Natural killer cell (primary cell): ENCODE measurements around the gene TXNRD1. TPM values are rescaled to one million over a fixed set of nuclear protein-coding genes. Genes with fewer than 3 reads are reported as not detected.
"Not testable (repeated sequence)": the region's sequence is repeated elsewhere in the genome, so short reads cannot be mapped to it uniquely, and the experiment has no call there.

Source experiments
- ATAC-seq, 3 donors: fragments of 150-1000 bp in 2 of 3; fragments of 200-7000 bp in 1 of 3; cut with Tn5 transposase; 1 replicate in 1 of 3; 2 replicates in 2 of 3; pipeline ENCODE4 v1.10.0; 2021; ENCODE audit warnings: mild to moderate bottlenecking in 2 of 3, moderate library complexity in 2 of 3
- DNase-seq, 2 donors: peaks; one replicate each; pipeline versions ENCODE4 v3.0.0 to v3.0.0-alpha.2; 2013 to 2021; ENCODE audit warnings: mixed read lengths in 1 of 2
- H3K27ac ChIP-seq: one replicate; pipeline ENCODE4 v1.5.1; 2013; ENCODE audit warnings: mild to moderate bottlenecking, low read length
- H3K27me3 ChIP-seq: one replicate; pipeline ENCODE4 v1.6.1; 2013; ENCODE audit warnings: low read length; ENCODE audit not compliant: control insufficient read depth, insufficient read depth
- H3K36me3 ChIP-seq: one replicate; pipeline ENCODE4 v1.6.1; 2013; ENCODE audit warnings: low read length; ENCODE audit not compliant: control insufficient read depth, insufficient read depth
- H3K4me1 ChIP-seq: one replicate; pipeline ENCODE4 v1.6.1; 2013; ENCODE audit warnings: low read length; ENCODE audit not compliant: control insufficient read depth, insufficient read depth
- H3K4me3 ChIP-seq: one replicate; pipeline ENCODE4 v1.5.1; 2013; ENCODE audit warnings: low read length
- H3K9me3 ChIP-seq: one replicate; pipeline ENCODE4 v1.6.1; 2013; ENCODE audit warnings: low read length; ENCODE audit not compliant: control insufficient read depth, insufficient read depth
- H3K27ac Mint-ChIP-seq, 2 donors: one replicate each; pipeline ENCODE4 v1.8.0; 2022; ENCODE audit warnings: mild to moderate bottlenecking in 2 of 2, mixed read lengths in 2 of 2, moderate library complexity in 1 of 2
- H3K27me3 Mint-ChIP-seq, 2 donors: one replicate each; pipeline ENCODE4 v1.8.0; 2022; ENCODE audit warnings: low read depth in 2 of 2, mixed read lengths in 2 of 2
- H3K36me3 Mint-ChIP-seq: one replicate; pipeline ENCODE4 v1.8.0; 2022; ENCODE audit warnings: mixed read lengths
- H3K4me1 Mint-ChIP-seq, 2 donors: one replicate each; pipeline ENCODE4 v1.8.0; 2022; ENCODE audit warnings: mixed read lengths in 2 of 2
- H3K4me3 Mint-ChIP-seq: one replicate; pipeline ENCODE4 v1.8.0; 2022; ENCODE audit warnings: mild to moderate bottlenecking, moderate library complexity, mixed read lengths
- H3K9me3 Mint-ChIP-seq, 2 donors: one replicate each; pipeline ENCODE4 v1.8.0; 2022; ENCODE audit warnings: mixed read lengths in 2 of 2
- CTCF ChIP-seq: fragments of 200-600 bp; IDR thresholded peaks from one replicate; pipeline ENCODE4 v1.8.0; 2022; ENCODE audit warnings: antibody characterized with exemption
- WGBS: methylation state at CpG from one replicate; pipeline ENCODE4 v1.1.7; 2013; ENCODE audit warnings: missing lambda C conversion rate; ENCODE audit not compliant: insufficient coverage; 5-methylcytosine and 5-hydroxymethylcytosine counted together
- intact Hi-C: fragments of 100-400 bp; cut with micrococcal nuclease; formaldehyde crosslinking; loops from one replicate; pipeline ENCODE4 v1.14.2; 2022
- total RNA-seq, 4 donors: library from RNA; stranded (reverse); fragments of 120-200 nt in 1 of 4; gene quantifications; one replicate each; pipeline versions ENCODE4 v1.2.3 to v1.2.4, GENCODE V29; 2013 to 2022

The TXNRD1 gene
- total RNA-seq, 3 donors from 2014 or later (not counting 1 experiment from before 2014, with no cell fraction given): 46.9 to 59.7 (median 47.3) TPM

DNA sequence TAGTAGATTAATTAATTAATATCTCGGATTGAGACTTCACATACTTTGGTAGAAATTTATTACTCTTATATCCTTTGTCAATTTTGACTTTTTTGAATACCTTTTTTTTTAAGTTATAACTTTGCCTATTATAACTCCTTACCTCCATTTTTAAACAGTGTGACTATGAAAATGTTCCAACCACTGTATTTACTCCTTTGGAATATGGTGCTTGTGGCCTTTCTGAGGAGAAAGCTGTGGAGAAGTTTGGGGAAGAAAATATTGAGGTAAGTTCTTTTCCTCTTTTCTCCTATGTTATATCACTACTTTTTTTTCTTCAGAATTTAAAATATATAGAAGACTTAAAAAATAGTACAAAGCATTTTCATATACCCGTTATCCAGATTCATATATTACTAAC lies 115.8 kb downstream of the TXNRD1 start:
- Histone ChIP-seq H3K27ac (no peak overlapping the region), H3K27me3 (no peaks in the 10 kb centered on the region), H3K4me1 (no peaks in the 10 kb centered on the region), H3K4me3 (no peak overlapping the region), H3K36me3 (peaks cover 53% of the 10 kb centered on the region), H3K9me3 (no peaks in the 10 kb centered on the region)
- Mint-ChIP-seq H3K4me1 (no peaks in the 10 kb centered on the region), H3K27ac (no peak overlapping the region), H3K36me3 (no peaks in the 10 kb centered on the region), H3K9me3 (no peaks in the 10 kb centered on the region), H3K27me3 (no peaks in the 10 kb centered on the region), H3K4me3 (no peak overlapping the region)
- no peak for ATAC-seq
- DNase-seq: no peak
- intact Hi-C loops: no loop called here
- WGBS: no CpG with 5 or more reads among the region's 2 CpGs
- no peak for TF ChIP-seq CTCF

- H3K27me3 ChIP-seq, intact Hi-C loops, H3K27me3 Mint-ChIP-seq, H3K27ac ChIP-seq, H3K4me1 ChIP-seq, H3K9me3 Mint-ChIP-seq, H3K27ac Mint-ChIP-seq, H3K4me1 Mint-ChIP-seq, H3K9me3 ChIP-seq, H3K4me3 Mint-ChIP-seq, H3K36me3 Mint-ChIP-seq, ATAC-seq, DNase-seq, H3K4me3 ChIP-seq: not testable (repeated sequence)
- H3K36me3 ChIP-seq: peaks cover 53% of the 10 kb centered on the region
- 100% methylated on average over 1 of the region's 3 CpGs for WGBS
Observed at GRCh38 chr12:104332273-104332672, 116.7 kb downstream of the TXNRD1 start.

DNA sequence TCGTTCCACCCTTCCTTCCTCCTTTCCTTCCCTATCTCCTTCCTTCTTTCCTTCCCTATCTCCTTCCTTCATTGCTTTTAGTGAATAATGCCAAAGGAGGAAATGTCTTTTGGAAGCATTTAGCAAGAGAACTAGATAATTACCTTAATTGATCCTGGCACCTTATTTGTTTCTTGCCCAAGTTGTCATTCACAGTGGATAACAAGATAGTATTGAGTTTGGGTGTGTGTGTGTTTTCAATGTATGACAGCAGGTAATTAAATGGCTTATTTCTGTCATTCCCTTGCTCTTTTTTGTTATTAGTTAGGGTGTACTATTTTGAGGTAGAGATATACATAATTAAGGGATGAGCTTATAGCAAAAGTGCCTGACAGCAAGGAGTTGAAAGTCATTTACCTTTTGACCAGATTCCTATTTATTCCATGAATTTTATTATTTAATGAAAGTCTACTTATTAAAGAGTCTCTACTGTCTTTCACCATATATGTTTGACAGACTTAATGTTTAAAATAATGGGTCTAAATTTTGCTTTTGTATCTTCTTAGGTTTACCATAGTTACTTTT lies 118.2 kb downstream of the TXNRD1 start:
- H3K36me3 Mint-ChIP-seq: no peaks in the 10 kb centered on the region
- H3K27me3 ChIP-seq: no peaks in the 10 kb centered on the region
- no peaks in the 10 kb centered on the region for H3K4me1 Mint-ChIP-seq
- no CpG with 5 or more reads among the region's 1 CpG for WGBS
- intact Hi-C loops: no loop called here
- no peak overlapping the region for H3K4me3 ChIP-seq
- H3K4me3 Mint-ChIP-seq: no peak overlapping the region
- H3K9me3 ChIP-seq: no peaks in the 10 kb centered on the region
- H3K9me3 Mint-ChIP-seq: no peaks in the 10 kb centered on the region
- TF ChIP-seq CTCF: no peak
- DNase-seq: no peak
- peaks cover 44% of the 10 kb centered on the region for H3K36me3 ChIP-seq
- no peak overlapping the region for H3K27ac ChIP-seq
- ATAC-seq: no peak
- no peaks in the 10 kb centered on the region for H3K27me3 Mint-ChIP-seq
- no peaks in the 10 kb centered on the region for H3K4me1 ChIP-seq
- no peak overlapping the region for H3K27ac Mint-ChIP-seq

GRCh38 chr12:104334581-104334980 lies 119.0 kb downstream of the TXNRD1 start:
- Mint-ChIP-seq H3K27me3 (no peaks in the 10 kb centered on the region), H3K27ac (no peak overlapping the region), H3K9me3 (no peaks in the 10 kb centered on the region), H3K36me3 (peaks cover 4% of the 10 kb centered on the region), H3K4me3 (no peak overlapping the region), H3K4me1 (no peaks in the 10 kb centered on the region)
- 95% methylated on average over 8 of the region's 8 CpGs for WGBS
- intact Hi-C loops: no loop called here
- no peak overlapping the region for H3K27ac ChIP-seq
- peaks cover 45% of the 10 kb centered on the region for H3K36me3 ChIP-seq
- TF ChIP-seq CTCF: no peak
- ATAC-seq (no peak), DNase-seq (no peak)
- H3K4me3 ChIP-seq: no peak overlapping the region
- H3K9me3 ChIP-seq: no peaks in the 10 kb centered on the region
- H3K27me3 ChIP-seq: no peaks in the 10 kb centered on the region
- no peaks in the 10 kb centered on the region for H3K4me1 ChIP-seq
